Large intestine (tissue), 3 donors: ENCODE data around the gene ERC2. TPM values are rescaled to one million over a fixed set of nuclear protein-coding genes. Genes with fewer than 3 reads are reported as not detected.
"Not testable (repeated sequence)": the region's sequence is repeated elsewhere in the genome, so short reads cannot be mapped to it uniquely, and the experiment has no call there.

Experiments
- DNase-seq, 2 donors: peaks; one replicate each; pipeline versions ENCODE4 v3.0.0 to v3.0.0-alpha.2; 2013
- H3K27ac ChIP-seq: one replicate; pipeline ENCODE4 v1.5.1; 2013; ENCODE audit warnings: low read length
- H3K27me3 ChIP-seq: 2 replicates; pipeline ENCODE4 v1.6.1; 2013; ENCODE audit warnings: low read length; ENCODE audit not compliant: control insufficient read depth, insufficient read depth
- H3K36me3 ChIP-seq: 2 replicates; pipeline ENCODE4 v1.6.1; 2013; ENCODE audit warnings: low read length; ENCODE audit not compliant: control insufficient read depth, insufficient read depth
- H3K4me1 ChIP-seq: one replicate; pipeline ENCODE4 v1.6.1; 2013; ENCODE audit warnings: low read length; ENCODE audit not compliant: control insufficient read depth, insufficient read depth
- H3K4me3 ChIP-seq: one replicate; pipeline ENCODE4 v1.5.1; 2013; ENCODE audit warnings: low read length
- H3K9me3 ChIP-seq: one replicate; pipeline ENCODE4 v1.6.1; 2013; ENCODE audit warnings: mild to moderate bottlenecking, low read depth, low read length, moderate library complexity; ENCODE audit not compliant: control insufficient read depth
- whole genome bisulfite sequencing: methylation state at CpG from one replicate; pipeline ENCODE4 v1.1.5; 2013; ENCODE audit warnings: low lambda C conversion rate; ENCODE audit not compliant: insufficient coverage; 5-methylcytosine and 5-hydroxymethylcytosine counted together
- polyA plus RNA-seq: library from polyadenylated mRNA; unstranded; fragments of 120-200 nt; gene quantifications from one replicate; pipeline ENCODE4 v1.2.1, GENCODE V29; 2013

The ERC2 gene
- polyA plus RNA-seq, 1 donor = 2.4 TPM

DNA sequence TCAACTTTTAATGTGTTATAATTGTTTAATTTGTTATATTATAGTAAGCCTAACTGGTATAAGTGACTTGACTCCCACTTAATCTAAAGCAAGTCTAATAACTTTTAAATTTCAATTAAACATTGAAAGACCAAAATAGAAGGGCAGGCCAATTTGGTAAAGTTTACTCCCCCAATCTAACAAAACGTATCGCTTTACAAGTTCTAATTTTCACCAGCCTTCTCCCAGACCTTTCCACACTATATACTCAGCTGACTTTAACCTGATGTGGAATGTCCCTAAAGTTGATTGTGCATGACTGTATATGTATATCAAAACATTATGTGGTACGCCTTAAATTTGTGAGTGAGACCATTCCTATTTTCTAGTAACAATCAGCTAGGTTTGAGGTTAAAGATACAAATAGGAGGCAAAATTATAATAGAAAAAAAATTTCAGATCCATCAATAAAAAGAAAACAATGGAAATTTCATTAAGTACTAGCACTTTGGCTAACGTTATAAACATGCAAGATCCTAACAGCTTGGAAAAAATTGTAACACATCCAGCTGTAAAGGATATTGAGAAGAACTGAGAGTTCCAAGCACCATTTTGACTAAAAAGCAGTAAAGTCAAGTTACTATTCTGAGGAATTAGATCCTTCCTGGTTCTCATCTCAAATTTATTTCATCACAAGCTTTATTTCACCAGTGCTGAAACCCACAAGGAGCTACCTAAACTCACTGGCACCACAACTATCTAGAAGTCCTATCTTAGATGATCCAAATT, 199.5 kb downstream of the ERC2 start:
- no peaks in the 10 kb centered on the region for H3K4me1 ChIP-seq
- WGBS = no CpG with 5 or more reads among the region's 4 CpGs
- H3K36me3 ChIP-seq = no peaks in the 10 kb centered on the region
- no peak overlapping the region for H3K27ac ChIP-seq
- no peak overlapping the region for H3K4me3 ChIP-seq
- no peak for DNase-seq
- no peaks in the 10 kb centered on the region for H3K9me3 ChIP-seq
- H3K27me3 ChIP-seq = no peaks in the 10 kb centered on the region

DNA sequence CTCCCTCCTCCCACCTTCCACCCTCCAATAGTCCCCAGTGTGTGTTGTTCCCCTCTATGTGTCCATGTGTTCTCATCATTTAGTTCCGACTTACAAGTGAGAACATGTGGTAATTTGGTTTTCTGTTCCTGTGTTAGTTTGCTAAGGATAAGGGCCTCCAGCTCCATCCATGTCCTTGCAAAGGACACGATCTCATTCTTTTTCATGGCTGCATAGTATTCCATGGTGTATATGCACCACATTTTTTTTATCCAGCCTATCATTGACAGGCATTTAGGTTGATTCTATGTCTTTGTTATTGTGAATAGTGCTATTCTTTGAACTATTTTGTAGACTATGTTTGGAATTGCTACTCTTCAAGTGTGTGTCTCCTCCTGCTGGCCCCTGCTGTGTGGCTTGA, 206.4 kb downstream of the ERC2 start:
- H3K4me1 ChIP-seq, H3K27me3 ChIP-seq, H3K9me3 ChIP-seq, DNase-seq, H3K36me3 ChIP-seq, H3K4me3 ChIP-seq, H3K27ac ChIP-seq: not testable (repeated sequence)
- WGBS = 0% methylated on average over 1 of the region's 2 CpGs

DNA sequence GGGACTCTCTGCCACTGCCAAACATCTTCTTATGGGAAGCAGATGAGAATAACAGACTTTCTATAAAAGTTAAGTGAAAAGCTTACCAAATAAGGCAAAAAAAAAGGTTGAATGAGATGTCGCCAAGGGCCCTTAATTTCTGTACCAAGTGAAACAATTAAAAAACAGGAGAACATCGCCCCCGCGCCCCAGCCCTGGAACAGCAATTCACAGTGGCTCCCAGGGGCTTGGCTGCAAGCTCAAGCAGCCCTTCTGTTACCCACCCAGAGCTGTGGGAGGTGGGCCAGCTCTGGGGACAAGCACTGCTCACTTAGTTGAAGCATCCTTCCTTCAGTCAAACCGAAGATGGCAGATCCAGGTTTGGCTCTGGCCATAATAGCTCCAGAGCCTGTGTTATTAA, 208.0 kb downstream of the ERC2 start:
- WGBS = no CpG with 5 or more reads among the region's 5 CpGs
- H3K27me3 ChIP-seq = no peaks in the 10 kb centered on the region
- DNase-seq = no peak
- no peaks in the 10 kb centered on the region for H3K9me3 ChIP-seq
- H3K4me1 ChIP-seq = no peaks in the 10 kb centered on the region
- no peak overlapping the region for H3K4me3 ChIP-seq
- no peaks in the 10 kb centered on the region for H3K36me3 ChIP-seq
- H3K27ac ChIP-seq = no peak overlapping the region

DNA sequence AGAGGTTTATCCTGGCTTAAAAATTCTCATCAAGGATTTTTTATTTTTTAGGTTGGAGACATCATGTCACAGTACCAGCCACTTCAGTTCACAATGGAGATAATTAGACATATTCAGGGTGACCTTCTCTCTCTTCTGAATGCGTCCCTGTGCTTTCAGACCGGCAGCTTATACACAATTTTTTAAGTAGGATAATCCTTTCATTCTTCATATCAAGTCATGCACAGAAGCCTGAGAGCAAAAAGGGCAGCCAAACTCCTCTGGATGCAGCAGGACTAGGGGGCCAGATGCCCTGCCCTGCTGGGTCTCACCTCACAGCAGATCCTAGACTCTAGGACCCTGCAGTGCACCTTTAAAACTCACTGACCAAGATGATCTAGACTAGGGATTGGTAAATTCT, 210.4 kb downstream of the ERC2 start:
- H3K27ac ChIP-seq = no peak overlapping the region
- H3K36me3 ChIP-seq = no peaks in the 10 kb centered on the region
- no peak for DNase-seq
- H3K4me3 ChIP-seq = no peak overlapping the region
- no peaks in the 10 kb centered on the region for H3K9me3 ChIP-seq
- WGBS = no CpG with 5 or more reads among the region's 2 CpGs
- H3K27me3 ChIP-seq = no peaks in the 10 kb centered on the region
- no peaks in the 10 kb centered on the region for H3K4me1 ChIP-seq

DNA sequence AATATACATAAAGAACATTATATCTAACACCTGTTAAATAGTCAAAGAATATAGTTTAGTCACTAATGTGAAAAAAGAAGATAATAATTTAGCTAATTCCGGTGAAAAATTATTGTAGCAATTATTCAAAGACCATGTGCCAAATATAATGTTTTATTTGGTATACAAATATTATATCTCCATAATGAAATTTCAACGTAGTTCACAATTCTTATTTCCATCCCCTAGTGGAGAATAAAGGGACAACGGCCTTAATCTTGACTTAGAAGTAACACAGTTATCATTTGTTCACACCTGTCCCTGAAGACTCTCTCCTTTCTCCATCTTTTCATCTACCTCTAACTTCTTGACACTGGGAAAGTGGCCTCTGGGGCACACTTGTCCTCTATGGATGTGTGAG, 213.4 kb downstream of the ERC2 start:
- no peak for DNase-seq
- H3K36me3 ChIP-seq = no peaks in the 10 kb centered on the region
- no peak overlapping the region for H3K27ac ChIP-seq
- H3K27me3 ChIP-seq = no peaks in the 10 kb centered on the region
- H3K4me1 ChIP-seq = no peaks in the 10 kb centered on the region
- H3K4me3 ChIP-seq = no peak overlapping the region
- H3K9me3 ChIP-seq = no peaks in the 10 kb centered on the region
- 89% methylated on average over 3 of the region's 3 CpGs for WGBS

DNA sequence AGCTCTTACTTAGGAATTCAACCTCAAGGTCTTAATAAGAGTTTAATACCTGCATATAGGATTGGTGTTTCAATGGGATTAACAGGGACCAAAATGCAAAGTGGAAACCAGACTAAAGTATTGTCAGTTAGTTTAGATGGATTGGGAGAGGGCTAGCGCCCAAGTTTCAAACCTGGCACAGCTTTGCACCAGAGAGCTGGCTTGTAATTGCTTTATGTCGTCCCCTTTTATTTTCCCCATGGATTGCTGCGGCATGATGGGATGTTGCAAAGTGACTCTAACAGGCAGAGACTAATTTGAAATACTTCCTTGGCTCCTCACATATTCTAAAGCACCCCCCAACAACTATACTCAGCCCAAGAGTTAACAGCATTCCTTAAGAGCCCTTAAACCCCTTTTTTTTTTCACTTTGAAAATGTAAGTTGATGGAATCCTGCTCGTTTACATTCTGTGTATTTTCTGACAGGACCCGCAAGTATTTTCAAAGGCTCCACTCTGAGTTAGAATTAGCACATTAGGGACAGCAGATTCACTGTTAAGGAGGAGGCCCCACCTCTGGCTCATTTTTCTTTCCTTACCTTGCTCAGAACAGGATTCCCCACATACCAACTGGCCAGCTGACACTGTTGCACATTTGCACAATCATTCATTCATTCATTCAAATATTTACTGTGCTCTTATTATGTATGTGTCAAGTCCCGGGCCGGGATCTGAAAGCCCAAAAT, 214.2 kb downstream of the ERC2 start:
- no peaks in the 10 kb centered on the region for H3K9me3 ChIP-seq
- no CpG with 5 or more reads among the region's 7 CpGs for WGBS
- DNase-seq = no peak
- H3K27me3 ChIP-seq = no peaks in the 10 kb centered on the region
- H3K4me3 ChIP-seq = no peak overlapping the region
- H3K27ac ChIP-seq = no peak overlapping the region
- no peaks in the 10 kb centered on the region for H3K36me3 ChIP-seq
- H3K4me1 ChIP-seq = no peaks in the 10 kb centered on the region

DNA sequence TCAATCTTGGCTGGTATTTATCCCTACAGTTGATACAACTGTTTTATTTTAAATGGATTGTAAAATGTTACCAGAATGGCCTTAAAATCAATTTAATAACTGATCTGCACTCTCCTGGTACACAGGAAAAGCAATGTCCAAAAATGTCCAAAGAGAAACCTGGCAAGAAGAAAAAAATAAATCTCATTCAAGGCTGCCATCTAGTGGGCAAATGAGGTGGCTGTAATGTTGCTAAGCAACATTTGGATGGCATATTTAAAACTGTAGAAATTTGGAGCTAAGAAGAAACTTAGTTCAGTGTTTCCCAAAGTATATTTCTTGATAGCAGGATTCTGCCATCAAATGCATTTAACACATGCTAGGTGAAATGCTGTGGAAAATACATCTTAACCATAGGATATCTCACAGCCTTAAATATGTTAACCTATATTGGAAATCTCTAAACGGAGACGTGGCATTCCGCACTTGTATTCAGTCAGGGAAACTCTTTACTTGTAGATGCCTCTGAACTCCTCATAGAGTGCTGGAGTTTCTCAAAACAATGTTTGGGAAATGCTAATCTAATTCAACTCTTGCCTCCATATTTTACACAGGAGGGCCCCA, 216.8 kb downstream of the ERC2 start:
- WGBS = no CpG with 5 or more reads among the region's 3 CpGs
- Histone ChIP-seq H3K36me3 (no peaks in the 10 kb centered on the region), H3K27ac (no peak overlapping the region), H3K4me1 (no peaks in the 10 kb centered on the region), H3K9me3 (no peaks in the 10 kb centered on the region), H3K27me3 (no peaks in the 10 kb centered on the region), H3K4me3 (no peak overlapping the region)
- peak; percentile 26 to 31 for DNase-seq

DNA sequence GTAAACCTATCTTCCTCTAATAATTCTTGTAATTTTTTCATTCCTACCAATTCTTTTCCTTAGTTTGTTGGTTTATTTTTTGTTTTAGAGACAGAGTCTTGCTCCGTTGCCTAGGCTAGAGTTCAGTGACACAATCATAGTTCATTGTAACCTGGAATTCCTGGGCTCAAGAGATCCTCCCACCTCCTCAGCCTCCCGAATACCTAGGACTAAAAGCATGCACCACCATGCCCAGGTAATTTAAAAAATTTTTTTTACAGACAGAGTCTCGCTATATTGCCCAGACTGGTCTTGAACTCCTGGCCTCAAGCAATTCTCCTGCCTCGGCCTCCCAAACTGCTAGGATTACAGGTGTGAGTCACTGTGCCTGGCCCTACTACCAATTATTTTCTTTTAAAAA, 220.2 kb downstream of the ERC2 start:
- no peaks in the 10 kb centered on the region for H3K27me3 ChIP-seq
- no peak overlapping the region for H3K27ac ChIP-seq
- DNase-seq = no peak
- no peaks in the 10 kb centered on the region for H3K4me1 ChIP-seq
- no peaks in the 10 kb centered on the region for H3K9me3 ChIP-seq
- no CpG with 5 or more reads among the region's 4 CpGs for WGBS
- H3K36me3 ChIP-seq = no peaks in the 10 kb centered on the region
- H3K4me3 ChIP-seq = no peak overlapping the region

DNA sequence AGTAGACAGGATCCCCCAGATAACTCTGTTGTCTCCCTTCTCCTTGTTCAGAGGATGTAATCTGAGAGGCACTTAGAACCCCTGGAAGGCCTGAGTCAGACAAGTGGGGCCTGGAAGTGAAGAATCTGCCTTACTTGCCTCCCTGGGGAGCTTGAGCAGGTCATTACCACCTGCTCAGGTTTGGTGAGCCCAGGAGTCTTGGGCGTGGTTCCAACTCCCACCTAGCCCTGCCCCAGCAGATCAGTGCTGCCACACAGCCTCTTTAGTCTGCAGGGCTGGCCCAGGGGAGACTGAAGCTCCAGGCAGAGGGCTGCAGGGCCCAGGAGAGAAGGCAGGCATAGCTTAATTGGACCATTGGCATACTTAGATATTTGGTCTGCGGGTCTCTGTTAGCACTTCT, 230.0 kb downstream of the ERC2 start:
- H3K4me1 ChIP-seq = no peaks in the 10 kb centered on the region
- H3K27ac ChIP-seq = no peak overlapping the region
- WGBS = no CpG with 5 or more reads among the region's 2 CpGs
- H3K27me3 ChIP-seq = no peaks in the 10 kb centered on the region
- no peaks in the 10 kb centered on the region for H3K9me3 ChIP-seq
- no peak overlapping the region for H3K4me3 ChIP-seq
- DNase-seq = no peak
- H3K36me3 ChIP-seq = no peaks in the 10 kb centered on the region

DNA sequence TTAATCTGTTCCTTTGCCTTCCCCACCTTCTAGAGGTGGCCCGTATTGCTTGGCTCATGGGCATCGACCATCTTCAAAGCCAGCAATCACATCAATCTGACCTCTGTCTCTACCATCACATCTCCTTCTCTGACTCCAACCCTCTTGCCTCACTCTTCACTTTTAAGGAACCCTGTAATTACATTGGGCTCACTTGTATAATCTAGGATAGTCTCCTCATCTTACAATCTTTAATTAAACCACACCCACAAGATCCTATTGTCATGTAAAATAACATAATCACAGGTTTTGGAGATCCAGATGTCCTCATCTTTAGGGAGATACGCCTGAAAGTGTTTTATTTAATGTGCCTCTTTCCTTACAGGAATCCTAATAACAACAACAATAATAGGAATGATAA, 234.5 kb downstream of the ERC2 start:
- H3K27ac ChIP-seq = no peak overlapping the region
- no peaks in the 10 kb centered on the region for H3K36me3 ChIP-seq
- H3K9me3 ChIP-seq = no peaks in the 10 kb centered on the region
- WGBS = no CpG with 5 or more reads among the region's 3 CpGs
- no peak for DNase-seq
- no peaks in the 10 kb centered on the region for H3K4me1 ChIP-seq
- H3K4me3 ChIP-seq = no peak overlapping the region
- no peaks in the 10 kb centered on the region for H3K27me3 ChIP-seq
